Fibroblast of mammary gland (primary cell): ENCODE data around the gene WNT9B.

Source experiments
- DNase-seq: peaks from one replicate; pipeline ENCODE4 v3.0.0-alpha.2; 2010; ENCODE audit warnings: low read depth
- H3K4me3 ChIP-seq: 2 replicates; pipeline ENCODE4 v1.5.1; 2011; ENCODE audit warnings: low read depth, mild to moderate bottlenecking, low read length, moderate library complexity; ENCODE audit not compliant: control insufficient read depth
- TF ChIP-seq, protein P1 (sequence below): conservative IDR thresholded peaks from 2 replicates; pipeline ENCODE4 v1.5.1; 2011; ENCODE audit warnings: low read depth, low read length, inconsistent platforms; ENCODE audit not compliant: control insufficient read depth, insufficient read depth

Gene WNT9B

DNA sequence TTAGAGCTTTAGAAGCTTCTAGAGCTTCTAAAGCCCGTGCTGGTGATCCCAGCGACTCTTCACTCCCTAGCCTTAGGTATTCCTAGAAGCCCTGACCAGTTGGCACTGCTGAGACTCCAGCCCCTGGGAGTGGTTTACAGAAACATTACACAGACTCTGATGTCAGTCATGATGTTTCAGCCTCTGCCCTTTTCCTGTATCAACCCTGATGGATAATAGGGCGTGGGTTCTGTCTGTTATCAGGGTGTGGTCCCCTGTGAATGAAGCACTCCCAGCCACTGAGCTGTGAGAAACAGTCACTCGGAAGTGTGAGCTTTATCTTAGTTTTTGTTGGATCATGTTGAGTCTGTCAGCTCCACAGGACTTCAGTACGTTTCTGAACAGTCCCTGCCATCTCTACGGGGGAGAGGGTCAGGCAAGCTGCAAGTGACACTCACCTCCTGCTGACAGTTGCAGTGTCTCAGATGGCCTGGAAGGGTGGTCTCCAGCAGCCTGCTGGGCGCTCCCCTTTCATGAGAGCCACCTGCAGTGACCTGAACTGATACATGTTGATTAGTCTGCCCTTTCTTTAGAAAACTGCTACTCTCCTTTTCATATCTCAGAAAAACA, 84.4 kb downstream of the WNT9B start:
- TF ChIP-seq, protein P1, sequence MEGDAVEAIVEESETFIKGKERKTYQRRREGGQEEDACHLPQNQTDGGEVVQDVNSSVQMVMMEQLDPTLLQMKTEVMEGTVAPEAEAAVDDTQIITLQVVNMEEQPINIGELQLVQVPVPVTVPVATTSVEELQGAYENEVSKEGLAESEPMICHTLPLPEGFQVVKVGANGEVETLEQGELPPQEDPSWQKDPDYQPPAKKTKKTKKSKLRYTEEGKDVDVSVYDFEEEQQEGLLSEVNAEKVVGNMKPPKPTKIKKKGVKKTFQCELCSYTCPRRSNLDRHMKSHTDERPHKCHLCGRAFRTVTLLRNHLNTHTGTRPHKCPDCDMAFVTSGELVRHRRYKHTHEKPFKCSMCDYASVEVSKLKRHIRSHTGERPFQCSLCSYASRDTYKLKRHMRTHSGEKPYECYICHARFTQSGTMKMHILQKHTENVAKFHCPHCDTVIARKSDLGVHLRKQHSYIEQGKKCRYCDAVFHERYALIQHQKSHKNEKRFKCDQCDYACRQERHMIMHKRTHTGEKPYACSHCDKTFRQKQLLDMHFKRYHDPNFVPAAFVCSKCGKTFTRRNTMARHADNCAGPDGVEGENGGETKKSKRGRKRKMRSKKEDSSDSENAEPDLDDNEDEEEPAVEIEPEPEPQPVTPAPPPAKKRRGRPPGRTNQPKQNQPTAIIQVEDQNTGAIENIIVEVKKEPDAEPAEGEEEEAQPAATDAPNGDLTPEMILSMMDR: no peak
- DNase-seq: no peak
- no peak overlapping the region for H3K4me3 ChIP-seq
